WTC11 (cell line): ENCODE data around the gene SLC25A25. TPM values are rescaled to one million over a fixed set of nuclear protein-coding genes. Genes with fewer than 3 reads are reported as not detected.

Source experiments
- ATAC-seq: fragments of 200-7000 bp; cut with Tn5 transposase; 2 replicates; pipeline ENCODE4 v1.10.0; 2021; ENCODE audit warnings: mild to moderate bottlenecking, moderate library complexity
- CTCF ChIA-PET: fragments of 300-600 bp; sonication (Branson Sonifier 250); formaldehyde crosslinking; loops from one replicate; lab custom pipeline; 2021; ENCODE audit warnings: antibody characterized with exemption; lab: Charles Lee
- POLR2A ChIA-PET: fragments of 350-600 bp; sonication (Branson Sonifier 250); formaldehyde crosslinking; loops from one replicate; lab custom pipeline; 2021; ENCODE audit warnings: antibody characterized with exemption; lab: Charles Lee
- DNase-seq: peaks from one replicate; pipeline ENCODE4 v3.0.0; 2021; ENCODE audit warnings: low spot score
- H3K27ac Mint-ChIP-seq: 2 replicates; pipeline ENCODE4 v1.8.0; 2021; ENCODE audit warnings: mixed read lengths
- H3K27me3 Mint-ChIP-seq: 2 replicates; pipeline ENCODE4 v1.8.0; 2021; ENCODE audit warnings: low read depth, mild to moderate bottlenecking, moderate library complexity, mixed read lengths
- H3K36me3 Mint-ChIP-seq: 2 replicates; pipeline ENCODE4 v1.8.0; 2021; ENCODE audit warnings: mixed read lengths
- H3K4me1 Mint-ChIP-seq: 2 replicates; pipeline ENCODE4 v1.8.0; 2022; ENCODE audit warnings: mixed read lengths
- H3K4me3 Mint-ChIP-seq: 2 replicates; pipeline ENCODE4 v1.8.0; 2021; ENCODE audit warnings: mild to moderate bottlenecking, moderate library complexity, mixed read lengths
- H3K9me3 Mint-ChIP-seq: 2 replicates; pipeline ENCODE4 v1.8.0; 2021; ENCODE audit warnings: mixed read lengths
- ATF2 ChIP-seq: sonication (generic); formaldehyde crosslinking; IDR thresholded peaks from 2 replicates; pipeline ENCODE4 v1.8.1; 2022; ENCODE audit warnings: low read depth, missing genetic modification reagents, borderline replicate concordance
- ATF6 ChIP-seq: sonication (generic); formaldehyde crosslinking; IDR thresholded peaks from 2 replicates; pipeline ENCODE4 v1.8.1; 2023; ENCODE audit warnings: mild to moderate bottlenecking, missing genetic modification reagents
- CBFB ChIP-seq: sonication (generic); formaldehyde crosslinking; IDR thresholded peaks from 2 replicates; pipeline ENCODE4 v1.8.1; 2022; ENCODE audit warnings: mild to moderate bottlenecking, low read depth, missing genetic modification reagents
- ESRRA ChIP-seq: sonication (generic); formaldehyde crosslinking; IDR thresholded peaks from 2 replicates; pipeline ENCODE4 v1.8.1; 2022; ENCODE audit warnings: mild to moderate bottlenecking, missing genetic modification reagents, borderline replicate concordance
- ETV6 ChIP-seq: sonication (generic); formaldehyde crosslinking; IDR thresholded peaks from 2 replicates; pipeline ENCODE4 v1.8.1; 2022; ENCODE audit warnings: mild to moderate bottlenecking, missing genetic modification reagents
- FOXJ3 ChIP-seq: sonication (generic); formaldehyde crosslinking; IDR thresholded peaks from 2 replicates; pipeline ENCODE4 v1.9.0; 2021; ENCODE audit warnings: missing genetic modification reagents, mild to moderate bottlenecking, borderline replicate concordance
- FOXP1 ChIP-seq: sonication (generic); formaldehyde crosslinking; IDR thresholded peaks from 2 replicates; pipeline ENCODE4 v1.8.0; 2022; ENCODE audit warnings: missing genetic modification reagents, mild to moderate bottlenecking, moderate library complexity, borderline replicate concordance
- JUN ChIP-seq: sonication (generic); formaldehyde crosslinking; IDR thresholded peaks from 2 replicates; pipeline ENCODE4 v1.8.0; 2023; ENCODE audit warnings: mild to moderate bottlenecking, missing genetic modification reagents
- MYBL2 ChIP-seq: sonication (generic); formaldehyde crosslinking; IDR thresholded peaks from 2 replicates; pipeline ENCODE4 v1.8.1; 2023; ENCODE audit warnings: mild to moderate bottlenecking, moderate library complexity, missing genetic modification reagents
- NFE2L1 ChIP-seq: sonication (generic); formaldehyde crosslinking; IDR thresholded peaks from 2 replicates; pipeline ENCODE4 v1.8.1; 2023; ENCODE audit warnings: missing genetic modification reagents
- RORB ChIP-seq: fragments of 250-450 bp; sonication (Bioruptor Pico); IDR thresholded peaks from 2 replicates; pipeline ENCODE4 v1.9.0; 2021; ENCODE audit warnings: mild to moderate bottlenecking
- SMAD3 ChIP-seq: sonication (generic); formaldehyde crosslinking; IDR thresholded peaks from 2 replicates; pipeline ENCODE4 v1.8.0; 2022; ENCODE audit warnings: missing genetic modification reagents, mild to moderate bottlenecking, borderline replicate concordance
- ZNF121 ChIP-seq: sonication (generic); formaldehyde crosslinking; IDR thresholded peaks from 2 replicates; pipeline ENCODE4 v1.8.0; 2023; ENCODE audit warnings: missing genetic modification reagents
- ZNF219 ChIP-seq: sonication (generic); formaldehyde crosslinking; IDR thresholded peaks from 2 replicates; pipeline ENCODE4 v1.8.0; 2023; ENCODE audit warnings: missing genetic modification reagents, mild to moderate bottlenecking, borderline replicate concordance
- ZNF317 ChIP-seq: sonication (generic); formaldehyde crosslinking; IDR thresholded peaks from 2 replicates; pipeline ENCODE4 v1.8.1; 2023; ENCODE audit warnings: low read depth, mild to moderate bottlenecking, moderate library complexity, missing genetic modification reagents, borderline replicate concordance
- total RNA-seq: library from RNA; stranded (reverse); gene quantifications from 3 replicates; pipeline ENCODE4 v1.2.3, GENCODE V29; 2021
- TF ChIP-seq, protein P1 (sequence below): fragments of 250-450 bp; sonication (Bioruptor Pico); IDR thresholded peaks from 2 replicates; pipeline ENCODE4 v1.9.0; 2021; ENCODE audit warnings: mild to moderate bottlenecking
- TF ChIP-seq, protein P2 (sequence below): sonication (generic); formaldehyde crosslinking; IDR thresholded peaks from 2 replicates; pipeline ENCODE4 v1.8.1; 2023; ENCODE audit warnings: mild to moderate bottlenecking, missing genetic modification reagents, moderate library complexity
- TF ChIP-seq, protein P3 (sequence below): fragments of 250-450 bp; sonication (Bioruptor Pico); IDR thresholded peaks from 2 replicates; pipeline ENCODE4 v1.9.0; 2021; ENCODE audit warnings: mild to moderate bottlenecking, borderline replicate concordance

The SLC25A25 gene
- total RNA-seq, 1 experiment from 2014 or later, result 17.4 TPM

- ATAC-seq (no peak), DNase-seq (no peak)
- H3K36me3 Mint-ChIP-seq, result peaks cover 51% of the 10 kb centered on the region
- H3K27ac Mint-ChIP-seq, result no peak overlapping the region
- CTCF ChIA-PET, result interaction anchor here (1.3 to 5.8 kb wide), 3 partner anchors 13 to 21 kb away, joined by 3 to 57 read pairs (median 6); no protein-coding TSS in a partner anchor
- POLR2A ChIA-PET, result no interaction called here
- H3K4me1 Mint-ChIP-seq, result peaks cover 33% of the 10 kb centered on the region
- no peak overlapping the region for H3K4me3 Mint-ChIP-seq
- no peaks in the 10 kb centered on the region for H3K27me3 Mint-ChIP-seq
- TF ChIP-seq ZNF219 (CRISPR knock-in tag) (no peak), FOXJ3 (CRISPR knock-in tag) (no peak), ATF2 (CRISPR knock-in tag) (no peak), ZNF317 (CRISPR knock-in tag) (no peak), FOXP1 (CRISPR knock-in tag) (no peak), SMAD3 (CRISPR knock-in tag) (no peak), ZNF121 (CRISPR knock-in tag) (no peak), NFE2L1 (CRISPR knock-in tag) (no peak), RORB (no peak), ATF6 (CRISPR knock-in tag) (no peak), ETV6 (CRISPR knock-in tag) (no peak), JUN (CRISPR knock-in tag) (no peak), MYBL2 (no peak), ESRRA (CRISPR knock-in tag) (no peak), CBFB (no peak)
- TF ChIP-seq, protein P1, sequence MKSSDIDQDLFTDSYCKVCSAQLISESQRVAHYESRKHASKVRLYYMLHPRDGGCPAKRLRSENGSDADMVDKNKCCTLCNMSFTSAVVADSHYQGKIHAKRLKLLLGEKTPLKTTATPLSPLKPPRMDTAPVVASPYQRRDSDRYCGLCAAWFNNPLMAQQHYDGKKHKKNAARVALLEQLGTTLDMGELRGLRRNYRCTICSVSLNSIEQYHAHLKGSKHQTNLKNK (CRISPR knock-in tag), result no peak
- TF ChIP-seq, protein P2, sequence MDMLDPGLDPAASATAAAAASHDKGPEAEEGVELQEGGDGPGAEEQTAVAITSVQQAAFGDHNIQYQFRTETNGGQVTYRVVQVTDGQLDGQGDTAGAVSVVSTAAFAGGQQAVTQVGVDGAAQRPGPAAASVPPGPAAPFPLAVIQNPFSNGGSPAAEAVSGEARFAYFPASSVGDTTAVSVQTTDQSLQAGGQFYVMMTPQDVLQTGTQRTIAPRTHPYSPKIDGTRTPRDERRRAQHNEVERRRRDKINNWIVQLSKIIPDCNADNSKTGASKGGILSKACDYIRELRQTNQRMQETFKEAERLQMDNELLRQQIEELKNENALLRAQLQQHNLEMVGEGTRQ (CRISPR knock-in tag), result no peak
- TF ChIP-seq, protein P3, sequence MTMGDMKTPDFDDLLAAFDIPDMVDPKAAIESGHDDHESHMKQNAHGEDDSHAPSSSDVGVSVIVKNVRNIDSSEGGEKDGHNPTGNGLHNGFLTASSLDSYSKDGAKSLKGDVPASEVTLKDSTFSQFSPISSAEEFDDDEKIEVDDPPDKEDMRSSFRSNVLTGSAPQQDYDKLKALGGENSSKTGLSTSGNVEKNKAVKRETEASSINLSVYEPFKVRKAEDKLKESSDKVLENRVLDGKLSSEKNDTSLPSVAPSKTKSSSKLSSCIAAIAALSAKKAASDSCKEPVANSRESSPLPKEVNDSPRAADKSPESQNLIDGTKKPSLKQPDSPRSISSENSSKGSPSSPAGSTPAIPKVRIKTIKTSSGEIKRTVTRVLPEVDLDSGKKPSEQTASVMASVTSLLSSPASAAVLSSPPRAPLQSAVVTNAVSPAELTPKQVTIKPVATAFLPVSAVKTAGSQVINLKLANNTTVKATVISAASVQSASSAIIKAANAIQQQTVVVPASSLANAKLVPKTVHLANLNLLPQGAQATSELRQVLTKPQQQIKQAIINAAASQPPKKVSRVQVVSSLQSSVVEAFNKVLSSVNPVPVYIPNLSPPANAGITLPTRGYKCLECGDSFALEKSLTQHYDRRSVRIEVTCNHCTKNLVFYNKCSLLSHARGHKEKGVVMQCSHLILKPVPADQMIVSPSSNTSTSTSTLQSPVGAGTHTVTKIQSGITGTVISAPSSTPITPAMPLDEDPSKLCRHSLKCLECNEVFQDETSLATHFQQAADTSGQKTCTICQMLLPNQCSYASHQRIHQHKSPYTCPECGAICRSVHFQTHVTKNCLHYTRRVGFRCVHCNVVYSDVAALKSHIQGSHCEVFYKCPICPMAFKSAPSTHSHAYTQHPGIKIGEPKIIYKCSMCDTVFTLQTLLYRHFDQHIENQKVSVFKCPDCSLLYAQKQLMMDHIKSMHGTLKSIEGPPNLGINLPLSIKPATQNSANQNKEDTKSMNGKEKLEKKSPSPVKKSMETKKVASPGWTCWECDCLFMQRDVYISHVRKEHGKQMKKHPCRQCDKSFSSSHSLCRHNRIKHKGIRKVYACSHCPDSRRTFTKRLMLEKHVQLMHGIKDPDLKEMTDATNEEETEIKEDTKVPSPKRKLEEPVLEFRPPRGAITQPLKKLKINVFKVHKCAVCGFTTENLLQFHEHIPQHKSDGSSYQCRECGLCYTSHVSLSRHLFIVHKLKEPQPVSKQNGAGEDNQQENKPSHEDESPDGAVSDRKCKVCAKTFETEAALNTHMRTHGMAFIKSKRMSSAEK, result no peak
- H3K9me3 Mint-ChIP-seq, result no peaks in the 10 kb centered on the region
Observed at GRCh38 chr9:128104171-128104618, 36.2 kb downstream of the SLC25A25 start.
